Inflammatory macrophage treated with lipopolysaccharide for 1 hour (primary cell): ENCODE data around the gene RPP25.
A peak's percentile ranks its signal among the peaks of the same experiment; 100 is the strongest.
"Not testable (repeated sequence)": the region's sequence is repeated elsewhere in the genome, so short reads cannot be mapped to it uniquely, and the experiment has no call there.

Source experiments
- DNase-seq, 2 donors: peaks; one replicate each; pipeline ENCODE4 v3.0.0-alpha.2; 2020 to 2022

RPP25 gene

GRCh38 chr15:74962219-74962618 is 5.6 kb upstream of the RPP25 start:
- no peak for DNase-seq

- DNase-seq: no peak
Observed at GRCh38 chr15:74961616-74962015, 5.0 kb upstream of the RPP25 start.

GRCh38 chr15:74960995-74961588 is 4.5 kb upstream of the RPP25 start:
- DNase-seq: no peak

- no peak for DNase-seq
Observed at GRCh38 chr15:74960286-74960685, 3.7 kb upstream of the RPP25 start.

GRCh38 chr15:74959586-74959939 is 3.0 kb upstream of the RPP25 start:
- DNase-seq: no peak

GRCh38 chr15:74958908-74959585 is 2.5 kb upstream of the RPP25 start:
- DNase-seq: no peak

GRCh38 chr15:74958320-74958907 is 1.8 kb upstream of the RPP25 start:
- peak; percentile 42 to 50 for DNase-seq

- no peak for DNase-seq
Observed at GRCh38 chr15:74957476-74958035, 984 bp upstream of the RPP25 start.

GRCh38 chr15:74955796-74956647 is 550 bp downstream of the RPP25 start:
- DNase-seq: peak; percentile 39 to 53

GRCh38 chr15:74955017-74955416 is 1.6 kb downstream of the RPP25 start:
- DNase-seq: no peak

- DNase-seq: no peak
Observed at GRCh38 chr15:74954515-74954914, 2.1 kb downstream of the RPP25 start.

GRCh38 chr15:74951006-74951405 is 5.6 kb downstream of the RPP25 start:
- no peak for DNase-seq

GRCh38 chr15:74950078-74950908 is 6.3 kb downstream of the RPP25 start:
- peak; percentile 56 to 96 for DNase-seq

GRCh38 chr15:74937590-74938371 is 18.8 kb downstream of the RPP25 start, which contains the start of gene COX5A:
Gene COX5A (minus strand): TSS chr15:74938073. CDS start chr15:74938014, 59 bp downstream.
- DNase-seq: peak; percentile 96

- DNase-seq: no peak
Observed at GRCh38 chr15:74937272-74937589, 19.3 kb downstream of the RPP25 start.

- DNase-seq: not testable (repeated sequence)
Observed at GRCh38 chr15:74935193-74935592, 21.4 kb downstream of the RPP25 start.

GRCh38 chr15:74933573-74933972 is 23.0 kb downstream of the RPP25 start:
- DNase-seq: no peak

GRCh38 chr15:74928771-74929198 is 27.8 kb downstream of the RPP25 start:
- no peak for DNase-seq

- DNase-seq: no peak
Observed at GRCh38 chr15:74924525-74924924, 32.0 kb downstream of the RPP25 start.

- peak; percentile 59 to 77 for DNase-seq
Observed at GRCh38 chr15:74920456-74920855, 36.1 kb downstream of the RPP25 start.

GRCh38 chr15:74917676-74918075 is 38.9 kb downstream of the RPP25 start:
- DNase-seq: no peak
